GM19324 (cell line): Measurements from ENCODE around the gene BRD3.

Experiments
- ATAC-seq: cut with Tn5 transposase; IDR thresholded peaks from one replicate; pipeline ENCODE4 v1.9.1; 2021; ENCODE audit warnings: mild to moderate bottlenecking, moderate library complexity; ENCODE audit not compliant: unreplicated experiment, low FRiP score

Gene BRD3

DNA sequence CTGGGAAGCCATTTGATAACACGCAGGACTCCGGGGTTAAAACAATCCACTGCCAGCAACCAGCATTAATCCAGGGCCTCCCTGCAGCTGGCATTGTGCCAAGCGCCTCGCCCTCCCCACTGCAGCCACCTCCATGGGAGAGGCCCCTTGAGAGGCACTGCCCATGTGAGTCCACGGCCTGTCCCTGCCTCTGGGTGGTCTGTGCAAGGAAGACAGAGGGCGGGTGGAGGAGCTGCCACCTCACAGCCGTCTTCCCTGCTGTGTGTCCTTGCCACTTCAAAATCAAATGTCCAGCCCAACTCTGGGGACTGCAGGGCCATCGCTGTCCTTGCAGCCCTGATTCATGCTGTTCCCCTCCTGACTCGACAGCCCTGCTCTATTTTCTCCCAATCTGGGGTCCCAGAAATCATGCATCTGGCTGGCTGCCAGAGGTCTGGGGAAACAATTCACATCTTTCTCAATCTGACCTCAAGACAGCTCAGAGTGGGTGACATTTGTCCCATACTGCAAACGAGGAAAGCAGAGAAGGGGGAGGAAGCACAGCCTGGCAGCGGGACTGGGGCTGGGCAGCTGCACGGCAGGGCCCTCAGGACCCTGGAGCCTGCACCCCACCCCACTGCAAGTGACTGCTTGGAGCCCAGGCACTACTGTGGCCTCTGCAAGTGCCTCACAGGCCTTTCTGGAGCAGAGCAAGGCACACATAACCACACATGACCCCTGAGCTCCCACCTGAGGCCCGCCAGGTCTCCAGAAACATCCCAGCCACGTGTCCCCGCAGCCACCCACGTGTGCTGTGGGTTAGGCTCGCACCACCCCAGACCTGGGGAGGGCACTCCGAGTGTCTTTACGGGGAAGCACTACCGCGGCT lies 26.8 kb downstream of the BRD3 start:
- no peak for ATAC-seq

DNA sequence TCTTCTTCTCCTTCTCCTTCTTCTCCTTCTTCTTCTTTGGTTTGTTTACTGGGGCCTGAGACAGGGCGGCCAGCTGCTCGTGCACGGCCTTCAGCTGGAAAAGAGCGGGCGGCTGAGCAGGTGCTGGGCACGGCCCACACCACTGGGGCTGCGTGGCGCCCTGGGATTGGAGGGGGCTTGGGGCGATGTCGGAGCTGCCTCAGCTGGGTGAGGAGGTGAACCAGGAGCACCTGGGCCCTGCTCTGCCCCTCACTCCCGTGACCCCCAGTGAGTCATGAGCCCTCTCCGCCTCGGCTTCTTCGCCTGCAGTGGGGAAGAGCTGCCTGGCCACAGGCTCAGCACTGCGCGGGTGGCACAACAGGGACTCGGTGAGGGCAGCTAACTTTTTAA lies 27.7 kb downstream of the BRD3 start:
- no peak for ATAC-seq

DNA sequence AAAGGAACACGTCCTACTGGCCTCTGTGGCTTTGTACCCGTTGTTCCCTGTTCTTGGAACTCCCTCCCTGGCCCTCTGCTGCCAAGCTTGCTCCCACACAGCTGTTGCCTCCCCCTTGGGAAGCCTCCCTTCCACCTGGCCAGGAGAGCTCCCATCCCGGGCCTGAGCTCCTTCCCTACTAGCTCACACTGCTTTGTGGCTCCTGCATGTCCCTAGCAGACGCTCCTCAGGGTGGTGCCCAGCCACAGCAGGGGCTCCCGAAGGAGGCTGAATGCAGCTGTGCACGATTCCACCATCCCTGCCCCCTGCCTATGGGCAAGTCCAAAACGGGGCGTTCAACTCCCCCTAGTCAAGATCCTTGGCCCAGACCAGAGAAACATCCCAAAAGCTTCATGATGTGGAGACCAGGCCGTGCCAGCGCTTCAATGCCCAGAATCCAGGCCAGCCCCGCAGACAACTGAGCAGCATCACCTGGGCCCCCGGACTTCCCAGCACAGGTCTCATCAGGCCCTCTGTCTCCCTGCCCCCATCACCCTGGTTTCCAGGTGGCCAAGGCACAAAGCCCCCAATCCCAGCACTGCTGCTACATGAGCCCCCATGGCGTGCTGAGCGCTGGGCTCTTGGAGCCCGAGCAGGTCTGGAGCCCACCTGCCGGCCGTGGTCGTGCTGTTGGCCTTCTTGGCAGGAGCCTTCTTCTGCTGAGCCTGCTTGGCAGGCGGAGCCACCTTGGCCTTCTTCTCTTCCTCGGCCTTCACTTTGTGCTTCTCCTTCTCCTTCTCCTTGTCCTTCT lies 28.2 kb downstream of the BRD3 start:
- ATAC-seq: no peak

DNA sequence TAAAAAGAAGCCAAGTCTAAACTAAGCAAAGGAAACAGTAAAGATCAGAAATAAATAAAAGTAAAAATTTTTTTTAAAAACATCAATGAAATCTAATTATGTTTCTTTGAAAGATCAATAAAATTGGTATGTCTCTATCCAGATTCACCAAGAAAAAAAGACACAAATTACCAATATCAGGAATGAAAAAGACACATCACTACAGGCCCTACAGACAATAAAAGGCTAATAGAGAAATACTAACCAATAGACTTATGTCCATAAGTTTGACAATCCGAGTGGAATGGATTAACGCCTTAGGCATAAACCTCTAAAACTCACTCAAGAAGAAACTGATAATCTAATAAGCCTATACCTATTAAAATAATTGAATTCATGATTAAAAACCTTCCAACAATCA lies 30.2 kb downstream of the BRD3 start:
- ATAC-seq: no peak

DNA sequence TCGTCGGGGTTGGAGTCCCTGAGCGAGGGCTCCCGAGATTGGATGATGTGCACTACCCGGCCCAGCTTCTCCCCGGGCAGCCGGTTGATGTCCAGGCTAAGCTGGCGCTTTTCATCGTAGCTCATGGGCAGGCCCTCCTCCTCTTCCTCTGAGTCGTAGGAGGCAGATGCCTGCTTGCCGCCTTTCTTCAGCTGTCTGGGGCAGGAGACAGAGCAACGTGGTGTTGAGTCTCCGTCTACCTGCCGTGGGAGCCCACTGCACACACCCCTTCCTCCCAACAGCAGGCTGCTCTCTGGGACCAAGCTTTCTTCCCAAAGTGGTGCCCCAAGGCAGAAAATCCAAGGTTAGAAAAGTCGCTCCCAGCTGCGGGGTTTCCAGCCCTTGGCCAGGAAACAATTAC lies 31.7 kb downstream of the BRD3 start:
- no peak for ATAC-seq

DNA sequence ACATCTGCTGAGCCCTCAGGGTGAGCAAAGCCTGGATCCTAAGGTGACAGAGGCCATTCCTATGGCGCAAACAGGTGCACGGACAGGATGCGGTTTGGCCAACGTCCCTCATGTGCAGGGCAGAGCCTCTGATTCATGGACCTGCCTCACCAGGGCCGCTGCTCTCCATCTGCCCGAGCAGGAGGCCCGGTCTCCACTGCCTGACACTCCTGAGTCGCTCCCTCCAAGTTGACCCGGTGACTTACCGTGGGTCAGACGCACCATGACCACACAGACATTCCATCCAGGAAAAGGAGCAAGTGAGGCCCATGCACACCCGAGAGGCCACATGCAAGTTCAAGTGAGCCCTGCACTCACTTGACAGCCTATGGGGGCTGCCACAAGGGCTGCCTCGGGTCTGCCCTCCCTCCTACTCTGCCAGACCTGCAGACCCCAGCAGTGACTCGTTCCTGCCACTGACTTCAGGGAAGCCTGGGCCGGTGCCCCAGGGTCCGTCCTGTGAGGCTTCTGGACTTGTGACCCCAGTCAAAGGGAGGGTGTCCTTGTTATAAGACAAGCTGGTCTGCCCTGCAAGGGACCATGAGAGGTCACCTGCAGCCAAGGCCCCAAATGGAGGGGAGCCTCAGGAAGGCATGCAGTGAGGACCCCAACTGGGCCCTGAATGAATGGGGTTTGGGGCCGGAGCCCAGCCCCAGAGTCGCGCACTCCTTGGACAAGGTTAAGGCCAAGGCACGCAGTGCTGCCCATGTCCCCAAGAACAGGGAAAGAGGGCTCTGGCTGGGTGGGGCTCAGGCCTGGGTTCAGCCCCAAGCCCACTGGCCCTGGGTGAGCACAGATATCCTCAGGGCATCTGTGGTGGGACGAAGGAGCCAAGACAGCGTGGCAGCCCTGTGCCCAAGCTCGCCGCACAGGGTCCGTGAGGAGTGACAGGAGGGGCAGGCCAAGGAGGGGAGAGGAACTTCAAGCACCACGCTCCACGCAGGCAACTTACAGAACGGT lies 32.5 kb downstream of the BRD3 start:
- no peak for ATAC-seq

DNA sequence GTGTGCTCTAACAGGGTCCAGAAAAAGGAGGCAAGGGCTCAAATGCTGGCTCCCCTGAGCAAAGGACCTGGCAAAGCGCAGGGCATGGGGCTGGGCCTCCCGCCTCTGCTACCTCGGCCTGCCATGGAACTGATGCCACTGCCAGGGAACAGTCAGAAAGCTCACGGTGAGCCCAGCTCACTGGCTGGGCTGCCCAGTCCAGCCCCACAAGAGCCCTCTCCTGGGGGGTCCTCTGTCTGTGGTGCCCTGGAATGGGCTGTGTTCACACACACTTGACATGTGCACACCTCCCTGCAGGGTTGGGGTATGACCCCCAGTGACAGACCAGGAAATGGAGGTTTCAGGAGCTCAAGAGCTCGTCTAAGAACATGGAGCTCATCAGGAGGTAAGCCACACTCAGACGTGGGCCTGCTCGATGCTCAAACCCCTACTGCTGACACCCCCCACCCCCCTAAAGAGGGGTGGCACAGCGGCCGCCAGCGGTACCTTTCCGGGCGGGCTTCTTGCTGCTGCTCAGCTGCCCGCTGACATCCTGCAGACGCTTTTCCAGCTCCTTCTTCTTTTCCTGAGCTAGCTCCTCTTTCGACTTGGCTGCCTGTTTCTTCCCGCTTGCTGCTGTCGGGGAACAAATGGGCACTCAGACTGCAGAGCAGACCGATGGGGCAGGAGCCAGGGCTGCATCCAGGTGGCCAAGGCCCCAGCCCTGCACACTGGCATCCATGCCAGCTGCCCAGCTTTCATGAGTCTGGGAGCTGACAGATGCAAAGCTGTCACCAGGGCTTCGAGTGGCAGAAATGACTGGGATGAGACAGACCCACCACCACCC lies 33.4 kb downstream of the BRD3 start:
- no peak for ATAC-seq

DNA sequence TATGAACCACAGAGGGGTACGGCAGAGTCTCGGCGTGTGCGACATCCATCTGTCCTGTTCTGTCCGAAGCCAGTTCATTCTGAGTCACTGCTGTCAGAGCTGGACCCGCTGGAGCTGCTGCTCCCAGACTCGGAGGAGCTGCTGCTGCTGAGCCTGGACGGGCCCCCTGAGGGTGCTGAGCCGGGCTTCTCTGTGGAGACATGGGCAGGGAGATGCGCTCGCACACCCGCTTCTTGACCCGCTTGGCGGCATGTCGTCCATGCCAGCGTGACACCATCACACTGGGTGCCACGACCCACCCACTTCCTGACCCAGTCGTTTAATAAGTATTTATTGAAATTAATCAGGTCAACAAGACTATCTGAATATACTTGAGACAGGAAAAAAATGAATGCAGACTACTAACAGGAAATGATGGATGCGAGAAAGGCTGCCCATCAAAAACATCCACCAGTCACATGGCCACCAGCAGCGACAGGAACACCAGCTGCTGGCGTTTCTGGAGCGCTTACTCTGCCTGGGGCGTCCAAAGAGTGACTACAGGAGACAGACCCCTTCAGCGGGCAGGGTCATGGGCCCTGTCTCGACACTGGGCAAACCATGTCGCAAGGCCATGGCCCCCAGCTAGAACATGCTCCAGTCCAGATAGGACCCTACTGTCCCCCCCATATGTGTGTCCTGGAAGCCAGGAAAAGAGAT lies 34.2 kb downstream of the BRD3 start:
- ATAC-seq: no peak

DNA sequence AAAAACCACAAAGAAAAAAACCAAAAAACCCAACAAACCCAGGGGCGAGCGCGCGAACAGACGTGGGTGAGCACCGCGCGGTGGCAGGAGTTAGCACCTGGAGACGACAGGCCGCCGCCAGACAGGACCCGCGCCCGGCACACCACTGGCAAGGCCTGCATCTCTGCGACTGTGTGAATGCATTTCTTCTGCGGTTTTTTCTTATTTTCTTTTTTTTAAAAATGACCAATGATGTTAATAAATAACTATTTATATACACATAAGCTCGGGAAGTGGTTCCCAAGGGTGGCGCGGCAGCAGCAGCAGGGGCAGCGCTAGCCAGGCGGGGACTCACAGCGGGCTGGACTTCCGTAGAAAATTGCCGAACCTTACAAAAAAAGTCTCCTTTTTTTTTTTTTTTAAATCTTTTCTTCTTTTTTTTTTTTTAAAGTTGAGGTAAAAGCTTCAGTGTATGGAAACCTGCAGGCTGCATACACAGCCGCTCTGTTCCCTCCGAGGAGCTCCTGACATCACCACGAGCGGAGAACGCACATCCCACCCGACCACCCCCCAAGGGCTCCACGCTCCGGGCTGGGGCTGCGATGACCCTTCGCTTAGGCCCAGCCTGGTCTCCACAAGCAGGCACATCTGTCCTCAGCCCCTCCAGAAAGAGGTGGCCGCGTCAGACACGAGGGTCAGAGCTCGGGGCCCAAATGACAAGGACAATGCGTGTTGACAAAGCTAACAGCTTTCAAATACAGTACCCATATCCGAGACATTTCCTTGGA lies 35.2 kb downstream of the BRD3 start:
- ATAC-seq: no peak

DNA sequence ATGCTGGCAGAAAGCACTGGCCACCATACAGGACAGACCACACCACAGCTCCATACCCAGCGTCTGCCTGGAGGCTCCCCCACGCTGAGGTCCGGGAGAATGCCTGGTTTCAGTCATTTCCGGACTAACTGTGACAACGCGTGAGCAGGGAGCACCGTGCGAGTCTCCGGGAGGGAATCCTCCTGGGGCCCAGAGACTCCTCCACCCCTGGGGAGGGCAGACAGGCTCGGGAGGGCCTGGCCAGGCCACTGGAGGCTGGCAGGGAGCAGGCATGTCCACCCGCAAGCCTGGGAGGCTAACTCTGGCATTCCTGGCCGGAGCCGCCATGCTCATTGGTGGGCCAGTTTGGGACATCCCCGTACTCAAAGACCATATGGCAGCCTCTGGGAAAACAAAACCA lies 36.0 kb downstream of the BRD3 start:
- ATAC-seq: no peak

DNA sequence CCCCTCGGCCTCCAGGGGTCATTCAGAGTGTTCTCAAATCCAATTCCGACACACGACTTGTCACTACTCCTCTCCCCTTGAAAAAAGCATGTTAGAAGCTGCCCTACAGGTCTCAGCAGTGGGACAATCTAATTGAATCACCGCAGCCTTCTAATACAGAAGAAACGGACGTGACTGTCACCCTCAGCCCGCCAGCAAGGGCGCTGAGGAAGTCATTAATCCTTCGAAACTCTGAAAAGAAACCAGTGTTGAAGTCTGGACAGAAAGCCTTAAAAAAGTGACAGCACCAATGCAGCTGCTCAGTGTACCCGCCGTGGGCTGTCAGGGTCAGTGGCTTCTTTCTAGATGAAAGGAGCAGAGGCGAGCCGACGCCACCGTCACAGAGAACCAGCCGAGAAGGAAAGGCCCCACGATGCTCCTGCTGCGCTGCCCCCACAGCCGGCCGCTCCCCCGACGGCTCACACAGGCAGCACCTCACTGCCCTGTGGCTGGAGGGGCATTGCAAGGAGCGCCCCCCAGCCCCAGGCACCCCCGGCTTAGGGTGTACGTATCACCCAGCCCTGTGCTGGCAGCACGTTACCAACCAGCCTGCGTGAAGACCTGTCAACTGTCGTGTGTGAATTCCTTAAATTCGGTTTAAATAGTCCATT lies 36.9 kb downstream of the BRD3 start:
- no peak for ATAC-seq

DNA sequence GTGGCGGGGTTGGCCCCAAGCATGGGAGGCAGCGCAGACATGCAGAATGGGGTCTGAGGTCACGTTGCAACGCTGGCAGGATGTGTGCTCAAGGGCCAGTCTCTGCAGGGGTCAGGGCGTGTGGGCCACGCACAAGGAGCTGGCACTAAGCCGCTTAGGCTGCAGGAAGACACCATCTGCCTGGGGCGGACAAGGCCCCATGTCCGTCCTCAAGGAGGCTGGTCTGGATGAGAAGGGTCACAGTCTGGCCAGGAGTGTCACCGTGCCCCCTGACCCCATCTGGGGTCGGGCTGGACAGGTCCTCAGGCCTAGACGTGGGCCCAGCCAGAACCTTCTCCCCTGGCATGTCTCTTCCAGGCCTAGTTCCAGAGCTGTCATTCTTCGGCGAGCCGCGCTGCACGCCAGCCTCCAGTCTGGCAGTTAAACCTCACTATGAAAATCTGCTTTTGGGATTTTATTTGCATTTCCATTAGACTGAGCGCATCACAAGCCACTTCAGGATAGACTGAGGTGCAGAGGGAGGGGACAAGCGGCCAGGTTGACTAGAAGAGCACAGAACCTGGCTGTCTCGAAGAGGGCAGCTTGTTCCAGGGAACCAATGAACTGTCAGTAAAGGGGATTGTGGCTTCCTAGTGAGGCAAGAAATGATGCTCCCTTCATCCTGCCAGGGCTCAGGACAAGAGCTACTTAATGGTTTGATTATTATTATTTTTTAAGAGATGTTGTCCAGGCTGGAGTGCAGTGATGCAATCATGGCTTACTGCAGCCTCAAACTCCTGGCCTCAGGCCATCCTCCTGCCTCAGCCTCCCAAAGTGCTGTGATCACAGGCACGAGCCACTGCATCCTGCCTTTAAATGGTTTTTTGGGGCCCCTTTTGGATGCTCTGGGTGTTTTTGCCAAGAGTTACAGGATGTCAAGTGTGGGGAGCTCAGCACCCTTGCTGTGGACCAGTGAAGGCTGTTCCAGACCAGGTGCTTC lies 38.3 kb downstream of the BRD3 start:
- no peak for ATAC-seq

DNA sequence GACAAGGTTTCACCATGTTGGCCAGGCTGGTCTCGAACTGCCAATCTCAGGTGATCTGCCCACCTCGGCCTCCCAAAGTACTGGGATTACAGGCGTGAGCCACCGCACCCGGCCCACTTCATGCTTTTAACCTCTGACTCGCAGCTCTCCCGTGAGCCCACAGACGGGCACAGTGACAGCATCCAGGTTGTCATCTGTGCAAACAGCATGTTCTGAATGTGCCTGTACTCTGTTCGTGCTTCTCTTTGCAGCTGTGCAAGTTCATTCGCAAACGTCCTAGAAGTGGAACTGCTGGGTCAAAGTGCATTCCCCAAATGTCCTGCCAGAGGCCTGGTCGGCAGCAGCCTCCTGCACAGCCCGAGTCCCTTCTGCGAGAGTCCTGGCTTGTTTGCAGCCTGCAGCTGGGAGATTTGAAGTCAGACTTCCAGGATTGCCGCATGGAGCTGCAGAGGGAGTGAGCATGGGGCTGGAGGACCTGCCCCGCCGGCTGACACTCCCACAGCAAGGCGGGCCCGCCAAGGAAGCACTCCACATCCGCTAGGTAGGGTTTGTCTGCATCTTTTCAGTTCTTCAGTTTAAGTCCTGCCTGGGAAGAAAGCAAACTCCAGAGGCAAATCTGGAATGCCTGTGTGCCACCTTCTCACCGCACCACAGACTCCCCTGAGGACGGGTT lies 39.1 kb downstream of the BRD3 start:
- no peak for ATAC-seq

DNA sequence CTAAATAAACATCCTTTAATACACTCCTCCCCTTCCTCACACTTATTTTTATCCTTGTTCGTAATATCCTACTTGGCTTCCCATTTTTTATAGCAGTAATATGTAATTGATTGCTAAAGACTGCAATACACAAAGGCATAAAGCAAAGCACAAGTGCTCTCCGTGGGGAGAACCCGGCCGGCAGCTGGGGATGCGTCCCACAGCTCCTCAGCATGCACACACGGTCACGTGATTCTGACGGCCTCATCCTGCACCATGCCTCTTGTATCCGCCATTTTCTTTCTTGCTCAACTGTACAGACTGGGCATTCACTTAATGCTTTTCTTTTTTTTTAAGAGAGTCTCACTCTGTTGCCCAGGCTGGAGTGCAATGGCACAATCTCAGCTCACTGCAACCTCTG lies 39.8 kb downstream of the BRD3 start:
- ATAC-seq: no peak

DNA sequence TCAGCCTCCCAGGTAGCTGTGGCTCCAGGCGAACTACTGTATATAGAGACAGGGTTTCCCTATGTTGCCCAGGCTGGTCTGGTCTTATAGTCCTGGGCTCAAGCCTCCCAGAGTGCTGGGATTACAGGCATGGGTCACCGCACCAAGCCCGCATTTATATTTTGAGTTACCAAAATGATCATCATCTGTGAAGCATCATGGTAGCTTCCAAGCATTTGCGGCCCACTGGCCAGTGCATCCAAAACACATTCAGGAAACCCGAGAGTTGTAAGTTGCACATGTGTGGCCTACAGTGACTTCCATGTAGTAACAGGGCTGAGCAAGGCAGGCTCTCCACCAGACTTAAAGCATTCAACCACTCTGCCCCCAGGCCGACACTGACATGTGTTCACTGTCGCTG lies 40.3 kb downstream of the BRD3 start:
- no peak for ATAC-seq

DNA sequence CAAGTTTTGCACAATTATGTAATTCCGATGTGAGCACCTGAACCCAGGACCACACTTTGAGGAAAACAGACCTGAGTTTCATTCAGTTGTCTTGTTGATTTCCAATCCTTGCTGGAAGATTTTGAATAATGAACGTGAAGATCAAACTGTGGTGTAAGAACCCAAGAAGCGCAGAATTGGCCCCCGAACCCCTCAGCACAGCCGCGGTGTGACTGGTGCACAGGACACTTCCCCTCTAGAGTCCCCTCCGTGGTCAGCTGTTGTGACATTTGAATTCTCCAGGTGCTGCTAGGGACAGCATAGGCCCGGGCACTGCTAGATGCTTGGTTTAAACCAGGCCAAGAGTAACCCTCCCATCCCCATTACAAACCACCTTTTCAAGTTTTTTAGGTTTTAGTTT lies 40.8 kb downstream of the BRD3 start:
- no peak for ATAC-seq
